Measurements from ENCODE around the gene PRKN. TPM values are rescaled to one million over a fixed set of nuclear protein-coding genes. Genes with fewer than 3 reads are reported as not detected.

The PRKN gene
- total RNA-seq, 1 donor from 2014 or later, result 4.9 TPM

DNA sequence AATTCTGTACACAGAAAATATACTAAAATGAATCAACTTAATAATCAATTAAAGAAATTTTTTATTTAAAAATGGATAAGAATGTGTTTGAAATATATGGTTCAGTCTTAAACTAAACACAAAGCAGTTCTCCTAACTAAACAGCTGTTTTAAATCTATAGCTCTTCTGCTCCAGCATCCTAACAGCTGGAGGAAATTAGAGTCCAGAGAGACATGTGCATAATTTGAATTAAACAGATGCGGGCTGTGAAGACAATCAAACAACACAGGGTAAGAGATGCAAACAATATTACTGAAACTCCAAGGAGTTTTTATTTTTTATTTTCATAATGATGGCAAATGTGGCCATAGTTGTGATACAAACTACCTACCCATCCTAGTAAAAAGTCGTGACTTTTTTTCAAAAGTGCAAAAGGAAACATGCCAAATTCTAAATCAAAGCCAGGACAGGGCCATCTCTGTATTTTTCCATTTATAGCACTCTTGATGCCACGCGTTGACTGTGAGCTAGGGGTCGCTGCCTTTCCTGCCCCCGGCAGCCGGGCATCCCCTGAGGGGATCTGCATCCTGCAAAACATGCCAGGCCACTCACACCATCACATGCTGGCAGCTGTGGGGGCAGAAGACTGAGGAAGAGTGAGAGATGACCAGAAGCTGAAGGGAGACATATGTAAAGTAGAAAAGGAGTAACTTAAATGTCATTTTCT, 310.6 kb downstream of the PRKN start:
- no peak overlapping the region for H3K4me3 ChIP-seq
- intact Hi-C loops (cut with DNase I), result no loop called here
- H3K27me3 ChIP-seq, result no peaks in the 10 kb centered on the region
- H3K27ac ChIP-seq, result no peak overlapping the region
- no peaks in the 10 kb centered on the region for H3K36me3 ChIP-seq
- DNase-seq (ENCODE audit: extremely low spot score in 2 of 2), result no peak
- TF ChIP-seq, protein P1, sequence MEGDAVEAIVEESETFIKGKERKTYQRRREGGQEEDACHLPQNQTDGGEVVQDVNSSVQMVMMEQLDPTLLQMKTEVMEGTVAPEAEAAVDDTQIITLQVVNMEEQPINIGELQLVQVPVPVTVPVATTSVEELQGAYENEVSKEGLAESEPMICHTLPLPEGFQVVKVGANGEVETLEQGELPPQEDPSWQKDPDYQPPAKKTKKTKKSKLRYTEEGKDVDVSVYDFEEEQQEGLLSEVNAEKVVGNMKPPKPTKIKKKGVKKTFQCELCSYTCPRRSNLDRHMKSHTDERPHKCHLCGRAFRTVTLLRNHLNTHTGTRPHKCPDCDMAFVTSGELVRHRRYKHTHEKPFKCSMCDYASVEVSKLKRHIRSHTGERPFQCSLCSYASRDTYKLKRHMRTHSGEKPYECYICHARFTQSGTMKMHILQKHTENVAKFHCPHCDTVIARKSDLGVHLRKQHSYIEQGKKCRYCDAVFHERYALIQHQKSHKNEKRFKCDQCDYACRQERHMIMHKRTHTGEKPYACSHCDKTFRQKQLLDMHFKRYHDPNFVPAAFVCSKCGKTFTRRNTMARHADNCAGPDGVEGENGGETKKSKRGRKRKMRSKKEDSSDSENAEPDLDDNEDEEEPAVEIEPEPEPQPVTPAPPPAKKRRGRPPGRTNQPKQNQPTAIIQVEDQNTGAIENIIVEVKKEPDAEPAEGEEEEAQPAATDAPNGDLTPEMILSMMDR (IDR thresholded peaks at IDR 0.05), result no peak
- TF ChIP-seq POLR2A (IDR thresholded peaks at IDR 0.05) (no peak), POLR2AphosphoS5 (IDR thresholded peaks at IDR 0.05; ENCODE audit: insufficient read depth in 1 of 2, low read depth in 1 of 2) (no peak)
- H3K9me3 ChIP-seq, result no peaks in the 10 kb centered on the region
- no peaks in the 10 kb centered on the region for H3K4me1 ChIP-seq

DNA sequence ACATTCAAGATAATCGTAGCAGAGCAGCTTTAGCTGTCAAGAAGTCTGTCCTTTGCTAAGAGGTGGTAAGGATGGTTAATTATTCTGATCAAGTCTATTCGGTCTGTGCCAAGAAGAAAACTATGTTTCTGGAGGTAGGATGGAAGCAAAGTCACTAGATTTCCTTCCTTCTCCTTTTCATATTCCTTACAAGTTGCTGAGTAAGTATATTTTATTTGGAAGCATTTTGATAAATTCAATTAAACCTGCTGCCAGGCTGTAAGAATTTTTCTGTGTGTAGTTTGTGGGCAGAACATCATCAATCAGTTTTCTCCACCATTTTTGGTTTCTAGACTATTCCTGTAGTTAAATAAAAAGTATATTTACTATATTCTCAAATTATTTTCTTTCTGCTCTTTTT, 311.3 kb downstream of the PRKN start:
- Histone ChIP-seq H3K36me3 (no peaks in the 10 kb centered on the region), H3K27me3 (no peaks in the 10 kb centered on the region), H3K4me3 (no peak overlapping the region), H3K27ac (no peak overlapping the region), H3K4me1 (no peaks in the 10 kb centered on the region), H3K9me3 (no peaks in the 10 kb centered on the region)
- TF ChIP-seq POLR2AphosphoS5 (IDR thresholded peaks at IDR 0.05; ENCODE audit: insufficient read depth in 1 of 2, low read depth in 1 of 2) (no peak), POLR2A (IDR thresholded peaks at IDR 0.05) (no peak)
- TF ChIP-seq, protein P1 (IDR thresholded peaks at IDR 0.05), result no peak
- intact Hi-C loops (cut with DNase I), result no loop called here
- DNase-seq (ENCODE audit: extremely low spot score in 2 of 2), result no peak

DNA sequence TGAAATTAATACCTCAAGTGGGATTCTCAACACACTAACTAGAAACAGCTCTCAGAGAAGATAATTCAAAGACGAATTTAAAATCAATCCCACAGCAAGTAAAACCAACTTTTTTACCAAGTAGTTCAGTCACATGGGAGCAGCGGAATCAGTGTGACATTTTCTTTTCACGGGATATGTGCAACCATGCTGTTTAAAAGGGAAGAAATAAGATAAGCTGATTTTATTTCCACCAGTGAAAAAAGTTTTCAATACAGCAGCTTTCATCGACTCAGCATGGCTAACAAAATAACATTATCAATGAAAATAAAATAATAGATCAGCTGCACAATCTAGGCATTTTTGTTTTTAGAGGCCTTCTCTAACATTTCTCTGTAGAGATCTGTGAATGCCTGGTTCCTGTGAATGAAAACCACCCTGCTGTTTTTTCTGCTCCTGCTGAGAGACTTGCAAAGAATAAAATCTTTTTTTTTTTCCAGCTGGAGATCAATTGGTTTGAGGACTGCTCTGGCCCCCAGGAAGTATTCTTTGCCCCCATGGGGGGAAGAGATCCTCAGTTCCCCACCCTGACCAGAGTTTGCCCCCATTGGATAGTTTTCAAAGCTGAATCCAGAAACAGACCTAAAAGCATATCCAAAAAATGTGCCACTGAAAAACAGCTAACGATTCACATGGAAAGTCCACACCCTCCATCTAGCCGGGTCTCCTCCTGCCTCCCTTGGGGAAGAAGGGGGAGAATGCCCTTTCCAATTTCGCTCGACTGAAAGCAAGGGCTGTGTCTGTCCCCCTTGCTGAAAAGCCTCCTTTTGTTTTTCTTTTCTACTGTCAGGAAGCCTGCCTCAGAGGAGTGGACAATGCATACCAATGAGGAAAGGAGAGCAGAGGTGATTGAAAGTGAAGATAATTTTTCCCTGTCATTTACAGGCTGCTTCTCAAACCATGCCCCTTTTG, 317.6 kb downstream of the PRKN start:
- Histone ChIP-seq H3K9me3 (no peaks in the 10 kb centered on the region), H3K4me3 (no peak overlapping the region), H3K27me3 (no peaks in the 10 kb centered on the region), H3K4me1 (no peaks in the 10 kb centered on the region), H3K36me3 (no peaks in the 10 kb centered on the region), H3K27ac (no peak overlapping the region)
- TF ChIP-seq, protein P1 (IDR thresholded peaks at IDR 0.05), result no peak
- TF ChIP-seq POLR2AphosphoS5 (IDR thresholded peaks at IDR 0.05; ENCODE audit: insufficient read depth in 1 of 2, low read depth in 1 of 2), result no peak
- no peak for TF ChIP-seq POLR2A (IDR thresholded peaks at IDR 0.05)
- intact Hi-C loops (cut with DNase I), result no loop called here
- no peak for DNase-seq (ENCODE audit: extremely low spot score in 2 of 2)

DNA sequence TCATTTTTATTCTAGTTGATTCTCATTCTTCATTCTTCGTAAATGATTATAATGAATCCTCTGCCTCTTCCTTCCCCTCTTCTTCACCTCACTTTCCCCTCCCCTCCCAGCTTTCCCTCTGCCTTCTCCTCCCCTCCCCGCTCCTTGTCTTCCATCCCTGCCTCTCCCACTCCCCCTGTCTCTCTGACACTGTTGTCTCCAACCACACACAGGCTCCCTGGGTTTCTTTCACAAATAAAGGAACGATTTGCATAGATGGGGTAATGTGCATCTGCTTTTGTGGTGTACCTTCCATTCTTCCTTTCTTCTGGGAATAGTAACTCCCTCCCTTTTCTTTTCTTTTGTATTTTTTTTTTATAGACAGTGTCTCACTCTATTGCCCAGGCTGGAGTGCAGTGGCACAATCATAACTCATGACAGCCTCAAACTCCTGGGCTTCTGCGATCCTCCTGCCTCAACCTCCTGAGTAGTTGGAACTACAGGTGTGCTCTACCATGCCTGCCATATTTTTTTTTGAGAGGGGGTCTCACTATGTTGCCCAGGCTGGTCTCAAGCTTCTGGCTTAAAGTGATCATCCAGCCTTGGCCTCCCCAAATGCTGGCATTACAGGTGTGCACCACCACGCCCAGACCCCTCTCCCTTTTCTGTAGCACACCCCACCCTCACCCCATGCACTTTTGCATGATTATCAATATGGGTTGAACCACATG, 318.6 kb downstream of the PRKN start:
- intact Hi-C loops (cut with DNase I), result no loop called here
- H3K9me3 ChIP-seq, result no peaks in the 10 kb centered on the region
- no peaks in the 10 kb centered on the region for H3K4me1 ChIP-seq
- no peak overlapping the region for H3K4me3 ChIP-seq
- no peaks in the 10 kb centered on the region for H3K36me3 ChIP-seq
- H3K27ac ChIP-seq, result no peak overlapping the region
- no peak for DNase-seq (ENCODE audit: extremely low spot score in 2 of 2)
- no peaks in the 10 kb centered on the region for H3K27me3 ChIP-seq
- TF ChIP-seq POLR2A (IDR thresholded peaks at IDR 0.05), result no peak
- TF ChIP-seq, protein P1 (IDR thresholded peaks at IDR 0.05), result no peak
- TF ChIP-seq POLR2AphosphoS5 (IDR thresholded peaks at IDR 0.05; ENCODE audit: insufficient read depth in 1 of 2, low read depth in 1 of 2), result no peak
